Measurements from ENCODE around the gene RTTN.

The RTTN gene

GRCh38 chr18:69957747-69958146 is 247.7 kb downstream of the RTTN start:
- H3K9me2 ChIP-seq (replicated peaks; ENCODE audit: low read depth, low read length), result no peaks in the 10 kb centered on the region
- TF ChIP-seq CTCF (conservative IDR thresholded peaks at IDR 0.05; ENCODE audit: low read length), result no peak
- TF ChIP-seq EZH2phosphoT487 (IDR thresholded peaks at IDR 0.05; ENCODE audit: borderline replicate concordance), result no peak
- H3K27me3 ChIP-seq (ENCODE audit: insufficient read depth, low read length, poor library complexity, severe bottlenecking), result no peaks in the 10 kb centered on the region
- H3K36me3 ChIP-seq (ENCODE audit: insufficient read depth, low read length), result no peaks in the 10 kb centered on the region
- no peaks in the 10 kb centered on the region for H3K79me2 ChIP-seq (ENCODE audit: insufficient read depth, low read length)
- no peak overlapping the region for H3K9ac ChIP-seq (ENCODE audit: low read depth, low read length, poor library complexity, severe bottlenecking)
- no peaks in the 10 kb centered on the region for H3K9me3 ChIP-seq (ENCODE audit: insufficient read depth, low read depth, low read length)
- no peak overlapping the region for H3K4me2 ChIP-seq (ENCODE audit: low read depth, low read length, poor library complexity, severe bottlenecking)
- H2AFZ ChIP-seq (ENCODE audit: low read length), result no peak overlapping the region
- H4K20me1 ChIP-seq (ENCODE audit: insufficient read depth, low read length, poor library complexity, severe bottlenecking), result no peaks in the 10 kb centered on the region
- H3F3A ChIP-seq (ENCODE audit: low read depth), result no peaks in the 10 kb centered on the region
- no peak overlapping the region for H3K4me3 ChIP-seq (ENCODE audit: low read length, poor library complexity, severe bottlenecking)
- H3K4me1 ChIP-seq (ENCODE audit: insufficient read depth, low read length, poor library complexity, severe bottlenecking), result peaks cover 11% of the 10 kb centered on the region

- Histone ChIP-seq H3K27me3 (ENCODE audit: insufficient read depth, low read length, poor library complexity, severe bottlenecking) (no peaks in the 10 kb centered on the region), H3K9me3 (ENCODE audit: insufficient read depth, low read depth, low read length) (no peaks in the 10 kb centered on the region), H3K4me2 (ENCODE audit: low read depth, low read length, poor library complexity, severe bottlenecking) (no peak overlapping the region), H3F3A (ENCODE audit: low read depth) (no peaks in the 10 kb centered on the region), H3K4me1 (ENCODE audit: insufficient read depth, low read length, poor library complexity, severe bottlenecking) (peaks cover 11% of the 10 kb centered on the region), H3K36me3 (ENCODE audit: insufficient read depth, low read length) (no peaks in the 10 kb centered on the region), H2AFZ (ENCODE audit: low read length) (no peak overlapping the region), H3K4me3 (ENCODE audit: low read length, poor library complexity, severe bottlenecking) (no peak overlapping the region), H3K79me2 (ENCODE audit: insufficient read depth, low read length) (no peaks in the 10 kb centered on the region), H3K9me2 (replicated peaks; ENCODE audit: low read depth, low read length) (no peaks in the 10 kb centered on the region), H4K20me1 (ENCODE audit: insufficient read depth, low read length, poor library complexity, severe bottlenecking) (no peaks in the 10 kb centered on the region), H3K9ac (ENCODE audit: low read depth, low read length, poor library complexity, severe bottlenecking) (no peak overlapping the region)
- TF ChIP-seq CTCF (conservative IDR thresholded peaks at IDR 0.05; ENCODE audit: low read length), result no peak
These were observed 248.5 kb downstream of the RTTN start for GRCh38 chr18:69956665-69957620.

GRCh38 chr18:69956057-69956456 is 249.4 kb downstream of the RTTN start:
- Histone ChIP-seq H3K9me2 (replicated peaks; ENCODE audit: low read depth, low read length) (no peaks in the 10 kb centered on the region), H3K4me3 (ENCODE audit: low read length, poor library complexity, severe bottlenecking) (no peak overlapping the region), H4K20me1 (ENCODE audit: insufficient read depth, low read length, poor library complexity, severe bottlenecking) (no peaks in the 10 kb centered on the region), H3K4me1 (ENCODE audit: insufficient read depth, low read length, poor library complexity, severe bottlenecking) (peaks cover 11% of the 10 kb centered on the region), H2AFZ (ENCODE audit: low read length) (no peak overlapping the region), H3F3A (ENCODE audit: low read depth) (no peaks in the 10 kb centered on the region), H3K9me3 (ENCODE audit: insufficient read depth, low read depth, low read length) (no peaks in the 10 kb centered on the region), H3K27me3 (ENCODE audit: insufficient read depth, low read length, poor library complexity, severe bottlenecking) (no peaks in the 10 kb centered on the region), H3K79me2 (ENCODE audit: insufficient read depth, low read length) (no peaks in the 10 kb centered on the region), H3K36me3 (ENCODE audit: insufficient read depth, low read length) (no peaks in the 10 kb centered on the region), H3K9ac (ENCODE audit: low read depth, low read length, poor library complexity, severe bottlenecking) (no peak overlapping the region), H3K4me2 (ENCODE audit: low read depth, low read length, poor library complexity, severe bottlenecking) (no peak overlapping the region)
- TF ChIP-seq EZH2phosphoT487 (IDR thresholded peaks at IDR 0.05; ENCODE audit: borderline replicate concordance) (no peak), CTCF (conservative IDR thresholded peaks at IDR 0.05; ENCODE audit: low read length) (no peak)
